C4-2B (cell line): ENCODE measurements around the gene FIZ1.

ENCODE experiments used
- ZFX ChIP-seq: fragments of 450-650 bp; IDR thresholded peaks from 2 replicates; pipeline ENCODE4 v1.6.1; 2017
- TF ChIP-seq, protein P1 (sequence below): fragments of 450-650 bp; conservative IDR thresholded peaks from 2 replicates; pipeline ENCODE4 v1.5.1; 2017; ENCODE audit warnings: mild to moderate bottlenecking

DNA sequence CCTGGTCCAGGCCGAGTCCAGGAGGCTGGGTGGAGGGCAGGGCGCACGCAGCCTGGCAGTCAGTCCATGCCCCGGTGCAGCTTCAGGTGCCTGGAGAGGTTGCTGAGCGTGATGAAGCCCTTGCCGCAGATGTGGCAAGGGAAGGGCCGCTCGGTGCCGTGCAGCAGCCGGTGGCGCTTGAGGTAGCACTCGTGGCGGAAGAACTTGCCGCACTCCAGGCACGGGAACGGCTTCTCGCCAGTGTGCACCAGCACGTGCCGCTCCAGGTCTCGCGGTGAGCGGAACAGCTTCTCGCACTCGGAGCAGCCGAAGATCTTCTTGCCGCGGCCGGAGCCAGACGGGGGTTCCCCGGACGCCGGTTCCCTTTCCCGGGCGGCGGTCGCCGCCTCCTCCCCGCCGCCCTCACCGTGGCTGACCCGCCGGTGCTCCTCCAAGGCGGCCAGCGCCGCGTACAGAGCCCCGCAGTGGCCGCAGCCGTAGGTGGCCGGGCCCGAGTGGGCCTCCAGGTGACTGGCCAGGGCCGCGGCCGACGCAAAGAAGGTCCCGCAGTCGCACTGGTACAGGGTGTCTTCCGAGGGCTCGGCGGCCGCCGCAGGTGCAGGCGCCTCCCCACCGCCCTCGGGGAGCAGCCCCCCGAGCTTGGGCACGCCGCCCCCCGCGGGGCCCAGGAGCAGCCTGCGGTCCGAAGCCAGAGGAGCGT lies 6.8 kb downstream of the FIZ1 start:
- TF ChIP-seq, protein P1, sequence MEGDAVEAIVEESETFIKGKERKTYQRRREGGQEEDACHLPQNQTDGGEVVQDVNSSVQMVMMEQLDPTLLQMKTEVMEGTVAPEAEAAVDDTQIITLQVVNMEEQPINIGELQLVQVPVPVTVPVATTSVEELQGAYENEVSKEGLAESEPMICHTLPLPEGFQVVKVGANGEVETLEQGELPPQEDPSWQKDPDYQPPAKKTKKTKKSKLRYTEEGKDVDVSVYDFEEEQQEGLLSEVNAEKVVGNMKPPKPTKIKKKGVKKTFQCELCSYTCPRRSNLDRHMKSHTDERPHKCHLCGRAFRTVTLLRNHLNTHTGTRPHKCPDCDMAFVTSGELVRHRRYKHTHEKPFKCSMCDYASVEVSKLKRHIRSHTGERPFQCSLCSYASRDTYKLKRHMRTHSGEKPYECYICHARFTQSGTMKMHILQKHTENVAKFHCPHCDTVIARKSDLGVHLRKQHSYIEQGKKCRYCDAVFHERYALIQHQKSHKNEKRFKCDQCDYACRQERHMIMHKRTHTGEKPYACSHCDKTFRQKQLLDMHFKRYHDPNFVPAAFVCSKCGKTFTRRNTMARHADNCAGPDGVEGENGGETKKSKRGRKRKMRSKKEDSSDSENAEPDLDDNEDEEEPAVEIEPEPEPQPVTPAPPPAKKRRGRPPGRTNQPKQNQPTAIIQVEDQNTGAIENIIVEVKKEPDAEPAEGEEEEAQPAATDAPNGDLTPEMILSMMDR: no peak
- TF ChIP-seq ZFX: no peak
